NCI-H1930 (cell line): ENCODE results near the gene FASTK.

Experiments
- DNase-seq, 2 experiments: peaks; one replicate each; lab custom pipeline; 2025; lab: John Stamatoyannopoulos, UW

The FASTK gene

GRCh38 chr7:151064454-151064853 is 16.2 kb downstream of the FASTK start:
- DNase-seq: no peak

- no peak for DNase-seq
These were observed 17.4 kb downstream of the FASTK start for GRCh38 chr7:151063212-151063561.

- no peak for DNase-seq
These were observed 18.0 kb downstream of the FASTK start for GRCh38 chr7:151062399-151063211.

- DNase-seq: no peak
These were observed 18.6 kb downstream of the FASTK start for GRCh38 chr7:151062111-151062398.

GRCh38 chr7:151061213-151062110 is 19.1 kb downstream of the FASTK start:
- no peak for DNase-seq

GRCh38 chr7:151060416-151061212 is 20.0 kb downstream of the FASTK start:
- DNase-seq: no peak

GRCh38 chr7:151060113-151060415 is 20.5 kb downstream of the FASTK start:
- DNase-seq: no peak

GRCh38 chr7:151059367-151060112 is 21.1 kb downstream of the FASTK start, which contains the start of gene SLC4A2:
TSS of gene SLC4A2 (plus strand) at chr7:151059589. CDS start at chr7:151061988, 2,399 bp downstream.
- DNase-seq: peak; percentile 60 to 87

GRCh38 chr7:151058781-151059366 is 21.7 kb downstream of the FASTK start:
- no peak for DNase-seq

- peak; percentile 100 for DNase-seq
These were observed 22.4 kb downstream of the FASTK start for GRCh38 chr7:151057989-151058780.

- peak; percentile 69 to 70 for DNase-seq
These were observed 23.1 kb downstream of the FASTK start, which contains the start of gene CDK5 for GRCh38 chr7:151057506-151057988. TSS of gene CDK5 (minus strand) at chr7:151057897. CDS start at chr7:151057848, 49 bp downstream.

- DNase-seq: no peak
These were observed 23.7 kb downstream of the FASTK start for GRCh38 chr7:151056666-151057505.

GRCh38 chr7:151056283-151056665 is 24.3 kb downstream of the FASTK start:
- DNase-seq: peak in 1 of 2 experiments; percentile 18

GRCh38 chr7:151053751-151054150 is 26.9 kb downstream of the FASTK start:
- no peak for DNase-seq

- DNase-seq: no peak
These were observed 27.5 kb downstream of the FASTK start for GRCh38 chr7:151053096-151053495.

- no peak for DNase-seq
These were observed 29.5 kb downstream of the FASTK start for GRCh38 chr7:151051108-151051507.

GRCh38 chr7:151048911-151049463 is 31.6 kb downstream of the FASTK start:
- DNase-seq: no peak

GRCh38 chr7:151047976-151048815 is 32.4 kb downstream of the FASTK start, which contains the start of gene ASIC3:
TSS of gene ASIC3 (plus strand) at chr7:151048531. CDS start at chr7:151048886, 355 bp downstream.
- DNase-seq: no peak
